Spleen (tissue), 11 donors: ENCODE data around the gene DNAH17. TPM values are rescaled to one million over a fixed set of nuclear protein-coding genes. Genes with fewer than 3 reads are reported as not detected.

Source experiments
- DNase-seq: peaks from one replicate; pipeline ENCODE4 v3.0.0-alpha.2; 2020
- H3K27ac ChIP-seq, 8 donors: fragments of 200-600 bp; sonication (generic) in 7 of 8; 1 replicate in 4 of 8; 2 replicates in 4 of 8; pipeline versions ENCODE4 v1.5.0 to v1.8.0; 2016 to 2021; ENCODE audit warnings: inconsistent platforms in 4 of 8, mild to moderate bottlenecking in 4 of 8, moderate library complexity in 1 of 8
- H3K27me3 ChIP-seq, 7 donors: fragments of 200-600 bp; sonication (generic) in 6 of 7; replicated peaks in 1 of 7; 1 replicate in 4 of 7; 2 replicates in 3 of 7; pipeline versions ENCODE4 v1.5.0 to v1.8.0; 2016 to 2021; ENCODE audit warnings: inconsistent platforms in 3 of 7, mild to moderate bottlenecking in 1 of 7
- H3K36me3 ChIP-seq, 6 donors: fragments of 200-600 bp; sonication (generic) in 5 of 6; 1 replicate in 4 of 6; 2 replicates in 2 of 6; pipeline versions ENCODE4 v1.5.0 to v1.8.0; 2016 to 2021; ENCODE audit warnings: inconsistent platforms in 2 of 6
- H3K4me1 ChIP-seq, 6 donors: fragments of 200-600 bp; sonication (generic) in 5 of 6; 1 replicate in 3 of 6; 2 replicates in 3 of 6; pipeline versions ENCODE4 v1.5.0 to v1.8.0; 2016 to 2021; ENCODE audit warnings: inconsistent platforms in 3 of 6
- H3K4me3 ChIP-seq, 8 donors: fragments of 200-600 bp; sonication (generic) in 7 of 8; 1 replicate in 4 of 8; 2 replicates in 4 of 8; pipeline versions ENCODE4 v1.5.0 to v1.8.0; 2016 to 2021; ENCODE audit warnings: inconsistent platforms in 4 of 8, mild to moderate bottlenecking in 4 of 8, moderate library complexity in 2 of 8
- H3K9me3 ChIP-seq, 8 donors: fragments of 200-600 bp; sonication (generic) in 7 of 8; 1 replicate in 4 of 8; 2 replicates in 4 of 8; pipeline versions ENCODE4 v1.5.0 to v1.8.0; 2016 to 2021; ENCODE audit warnings: inconsistent platforms in 4 of 8
- POLR2A ChIP-seq, 3 donors: fragments of 450-650 bp; IDR thresholded peaks; one replicate each; pipeline ENCODE4 v1.5.1; 2017; ENCODE audit warnings: antibody characterized with exemption in 3 of 3, mild to moderate bottlenecking in 1 of 3
- POLR2AphosphoS5 ChIP-seq, 3 donors: sonication (generic); formaldehyde crosslinking; IDR thresholded peaks; one replicate each; pipeline ENCODE4 v1.5.1; 2017; ENCODE audit warnings: antibody characterized with exemption in 3 of 3
- WGBS, 5 donors: extraction: QIAGEN DNeasy Blood & Tissue Kit in 3 of 5; methylation state at CpG; one replicate each; pipeline versions ENCODE4 v1.1.5 to v1.1.7; 2013 to 2018; 5-methylcytosine and 5-hydroxymethylcytosine counted together
- intact Hi-C: fragments of 100-400 bp; cut with DNase I; formaldehyde crosslinking; loops from one replicate; pipeline ENCODE4 v1.15.0; 2023; ENCODE audit warnings: low total_unique reads
- polyA plus RNA-seq, 3 donors: library from polyadenylated mRNA; stranded (reverse); fragments of 200-250 nt; gene quantifications; one replicate each; pipeline ENCODE4 v1.2.1, GENCODE V29; 2013
- small RNA-seq, 4 donors: library from RNA; depleted of rRNA; stranded (forward); fragments of <200 nt; gene quantifications; one replicate each; pipeline ENCODE3, GENCODE V24; 2016
- total RNA-seq, 7 donors: library from RNA; depleted of rRNA in 3 of 7; stranded (reverse); fragments of >200 nt in 3 of 7; fragmentation: NEBNext Ultra II Directional in 4 of 7; extraction: Animal tissue kit (Norgen Biotek cat#: 25700) in 4 of 7; gene quantifications; one replicate each; pipeline versions ENCODE4 v1.1.0 to v1.2.1, GENCODE V29; 2016 to 2021
- TF ChIP-seq, protein P1 (sequence below), 11 experiments: fragments of 200-600 bp in 7 of 11; fragments of 450-650 bp in 4 of 11; sonication (generic) in 4 of 11; IDR thresholded peaks in 8 of 11; conservative IDR thresholded peaks in 3 of 11; 1 replicate in 7 of 11; 2 replicates in 4 of 11; pipeline versions ENCODE4 v1.4.0 to v1.8.0; 2016 to 2021; ENCODE audit warnings: antibody characterized with exemption in 11 of 11, inconsistent platforms in 4 of 11, mild to moderate bottlenecking in 1 of 11
- donor health status: healthy with polysubstance abuse.
- donor health status: DM: no; HTN: no; CAD: no; lungs with moderate emphysema.
- donor health status: DM: no; HTN: no; CAD: no.
- donor health status: Bipolar disorder and iron deficiency.
- donor health status: healthy.
- donor health status: DM: no; HTN: no; CAD: no.
- donor health status: DM: yes; HTN: yes; CAD: no.

The DNAH17 gene
- total and polyA plus RNA-seq, 10 donors, result 0.06 to 1.0 (median 0.72) TPM; not detected in 1

DNA sequence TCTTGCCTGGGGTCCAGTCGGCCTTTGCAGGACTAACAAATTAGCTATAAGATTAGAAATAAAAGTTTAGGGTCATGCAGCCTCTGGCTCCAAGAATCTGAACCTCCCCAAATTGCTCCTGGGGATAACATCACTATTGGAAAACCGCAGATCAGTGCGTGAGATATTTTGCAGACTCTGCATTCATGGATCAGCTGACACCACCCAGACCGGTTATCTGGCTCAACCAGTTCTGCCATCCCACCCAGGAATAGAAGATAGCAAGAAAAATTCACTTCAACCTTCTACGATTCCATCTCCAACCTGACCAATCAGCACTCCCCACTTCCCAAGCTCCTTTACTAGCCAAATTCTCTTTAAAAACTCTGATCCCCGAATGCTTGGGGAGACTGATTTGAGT lies 203.0 kb downstream of the DNAH17 start:
- H3K36me3 ChIP-seq, result no peaks in the 10 kb centered on the region
- no peaks in the 10 kb centered on the region for H3K9me3 ChIP-seq
- intact Hi-C loops, result no loop called here
- peaks cover 2 to 48% (median 28%) of the 10 kb centered on the region in 6 donors for H3K4me1 ChIP-seq
- no peak for DNase-seq
- peak overlapping the region in 3 of 8 donors; percentile 97 to 99 (median 99) for H3K27ac ChIP-seq
- TF ChIP-seq, protein P1, sequence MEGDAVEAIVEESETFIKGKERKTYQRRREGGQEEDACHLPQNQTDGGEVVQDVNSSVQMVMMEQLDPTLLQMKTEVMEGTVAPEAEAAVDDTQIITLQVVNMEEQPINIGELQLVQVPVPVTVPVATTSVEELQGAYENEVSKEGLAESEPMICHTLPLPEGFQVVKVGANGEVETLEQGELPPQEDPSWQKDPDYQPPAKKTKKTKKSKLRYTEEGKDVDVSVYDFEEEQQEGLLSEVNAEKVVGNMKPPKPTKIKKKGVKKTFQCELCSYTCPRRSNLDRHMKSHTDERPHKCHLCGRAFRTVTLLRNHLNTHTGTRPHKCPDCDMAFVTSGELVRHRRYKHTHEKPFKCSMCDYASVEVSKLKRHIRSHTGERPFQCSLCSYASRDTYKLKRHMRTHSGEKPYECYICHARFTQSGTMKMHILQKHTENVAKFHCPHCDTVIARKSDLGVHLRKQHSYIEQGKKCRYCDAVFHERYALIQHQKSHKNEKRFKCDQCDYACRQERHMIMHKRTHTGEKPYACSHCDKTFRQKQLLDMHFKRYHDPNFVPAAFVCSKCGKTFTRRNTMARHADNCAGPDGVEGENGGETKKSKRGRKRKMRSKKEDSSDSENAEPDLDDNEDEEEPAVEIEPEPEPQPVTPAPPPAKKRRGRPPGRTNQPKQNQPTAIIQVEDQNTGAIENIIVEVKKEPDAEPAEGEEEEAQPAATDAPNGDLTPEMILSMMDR (IDR thresholded peaks at IDR 0.05 in 8 of 11, conservative IDR thresholded peaks at IDR 0.05 in 3 of 11), result no peak
- TF ChIP-seq POLR2AphosphoS5 (IDR thresholded peaks at IDR 0.05), result no peak
- no peak for TF ChIP-seq POLR2A (IDR thresholded peaks at IDR 0.05)
- peaks cover 0 to 5% (median 0%) of the 10 kb centered on the region in 7 donors for H3K27me3 ChIP-seq
- WGBS, 5 donors, result 69 to 91% (median 80%) methylated on average over 6 of the region's 6 CpGs
- no peak overlapping the region for H3K4me3 ChIP-seq

Small RNAs within 50 kb of the gene (small RNA-seq; reads per million reads assigned to genes)
- 0 reads per million in 4 donors for gene RF00415
- gene RN7SL454P, result 0 reads per million in 4 donors

Other genes with a start within 250 kb of the DNAH17 start
- 100 to 1,000 TPM in 4 of 7 donors, 10 to 100 TPM in 3; 21.4 to 164 (median 103) TPM for gene SOCS3, start 217.3 kb downstream of the DNAH17 start, total RNA-seq
- 10 to 100 TPM; 10.7 to 22.2 (median 12.2) TPM for gene SOCS3, start 217.3 kb downstream of the DNAH17 start, polyA plus RNA-seq
- 100 to 1,000 TPM in 6 of 7 donors, 10 to 100 TPM in 1; 60.1 to 217 (median 112) TPM for gene PGS1, start 198.7 kb downstream of the DNAH17 start, total RNA-seq
- gene PGS1, start 198.7 kb downstream of the DNAH17 start, polyA plus RNA-seq, result 10 to 100 TPM; 20.0 to 34.7 (median 20.5) TPM
- gene CYTH1, start 204.9 kb upstream of the DNAH17 start, total RNA-seq, result 100 to 1,000 TPM; 119 to 169 (median 138) TPM
- gene CYTH1, start 204.9 kb upstream of the DNAH17 start, polyA plus RNA-seq, result 100 to 1,000 TPM in 1 of 3 donors, 10 to 100 TPM in 2; 66.9 to 102 (median 79.4) TPM